T-helper 22 cell (primary cell): ENCODE results near the gene CD82.
"Not testable (repeated sequence)": the region's sequence is repeated elsewhere in the genome, so short reads cannot be mapped to it uniquely, and the experiment has no call there.

Experiments used
- DNase-seq: peaks from one replicate; pipeline ENCODE4 v3.0.0-alpha.2; 2020; ENCODE audit warnings: low read depth

Gene CD82

DNA sequence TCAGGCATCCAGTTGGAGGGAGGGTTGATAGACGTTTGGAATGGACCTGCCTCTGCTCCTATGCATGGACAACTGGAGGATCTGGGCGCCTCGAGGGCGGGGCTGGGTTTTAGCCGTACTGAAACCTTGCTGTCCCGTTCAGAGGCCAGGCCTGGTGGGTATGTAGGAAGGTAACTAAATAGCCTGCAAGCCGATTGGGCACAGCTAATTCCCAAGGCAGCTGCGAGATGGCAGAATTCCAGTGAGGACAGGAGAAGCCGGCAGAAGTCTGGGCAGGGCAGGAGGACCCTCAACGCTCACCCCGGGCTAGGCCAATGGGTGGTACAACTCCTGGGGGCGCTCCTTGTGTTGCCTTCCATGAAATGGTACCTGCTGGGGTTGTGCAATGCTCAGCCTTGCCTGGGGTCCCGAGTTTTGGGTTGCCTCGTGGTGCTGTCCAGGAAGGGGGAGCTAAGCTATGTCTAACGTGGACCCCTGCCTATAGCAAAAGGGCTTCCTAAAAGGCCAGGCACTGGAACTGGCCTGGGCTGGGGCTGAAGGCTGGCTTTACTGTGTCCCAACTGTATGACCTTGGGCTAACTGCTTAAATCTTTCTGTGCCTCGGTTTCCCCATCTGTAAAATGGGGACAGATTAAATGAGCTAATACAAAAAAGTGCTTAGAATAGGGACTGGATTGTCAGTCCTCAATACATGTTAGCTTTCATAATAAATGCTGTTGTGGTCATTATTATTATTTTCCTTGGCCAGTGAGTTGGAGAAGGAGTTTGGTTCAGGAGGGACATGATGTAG, 30.1 kb upstream of the CD82 start:
- DNase-seq, result no peak

- no peak for DNase-seq
Measured at GRCh38 chr11:44536788-44537516, 28.5 kb upstream of the CD82 start.

DNA sequence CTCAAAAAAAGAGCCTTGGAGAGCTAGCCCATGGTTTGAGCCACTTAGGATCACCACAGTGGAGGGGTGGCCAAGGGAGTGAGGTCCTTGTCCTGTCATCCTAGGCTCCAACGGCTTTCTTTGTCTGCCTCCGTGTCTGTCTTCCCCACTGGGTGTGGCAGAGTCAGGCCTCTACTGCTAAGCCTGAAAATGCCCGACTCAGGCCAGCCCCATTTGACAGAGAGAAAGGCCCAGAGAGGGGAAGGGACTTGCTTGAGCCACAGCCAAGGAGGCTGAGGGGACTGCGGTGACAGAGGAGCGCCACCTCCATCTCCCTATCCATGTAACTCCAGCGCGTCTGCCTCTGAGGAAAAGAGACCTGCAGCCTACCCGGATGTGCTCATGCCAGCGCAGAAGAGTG, 27.8 kb upstream of the CD82 start:
- no peak for DNase-seq

DNA sequence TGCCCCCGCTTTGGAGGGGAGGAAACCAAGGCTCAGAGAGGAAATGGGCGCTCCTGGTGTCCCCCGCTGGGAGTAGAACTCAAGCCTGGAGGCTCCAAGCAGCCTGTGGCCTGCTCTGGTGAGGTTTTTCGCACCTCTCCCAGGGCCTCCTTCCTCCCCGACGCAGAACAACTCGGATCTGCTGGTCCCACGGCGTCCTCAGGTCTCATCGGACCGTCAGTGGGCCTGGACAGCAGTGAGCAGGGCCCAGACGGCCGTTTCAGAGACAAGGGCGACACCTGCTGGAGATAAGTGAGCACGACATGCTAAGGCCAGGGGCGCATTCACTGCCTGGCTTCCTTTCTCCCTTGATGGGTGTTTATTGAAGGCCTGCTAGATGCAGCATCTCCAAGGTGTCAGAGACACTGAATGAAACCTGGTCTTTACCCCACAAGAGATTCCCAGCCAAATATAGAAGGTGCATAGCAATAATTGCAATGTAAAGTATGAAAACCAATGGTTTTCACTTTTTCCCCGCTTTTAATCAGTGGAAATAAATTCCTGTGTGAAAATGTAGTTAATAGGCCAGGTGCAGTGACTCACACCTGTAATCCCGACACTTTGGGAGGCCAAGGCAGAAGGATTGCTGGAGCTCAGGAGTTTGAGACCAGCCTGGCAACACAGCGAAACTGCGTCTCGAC, 26.9 kb upstream of the CD82 start:
- peak; percentile 22 for DNase-seq

DNA sequence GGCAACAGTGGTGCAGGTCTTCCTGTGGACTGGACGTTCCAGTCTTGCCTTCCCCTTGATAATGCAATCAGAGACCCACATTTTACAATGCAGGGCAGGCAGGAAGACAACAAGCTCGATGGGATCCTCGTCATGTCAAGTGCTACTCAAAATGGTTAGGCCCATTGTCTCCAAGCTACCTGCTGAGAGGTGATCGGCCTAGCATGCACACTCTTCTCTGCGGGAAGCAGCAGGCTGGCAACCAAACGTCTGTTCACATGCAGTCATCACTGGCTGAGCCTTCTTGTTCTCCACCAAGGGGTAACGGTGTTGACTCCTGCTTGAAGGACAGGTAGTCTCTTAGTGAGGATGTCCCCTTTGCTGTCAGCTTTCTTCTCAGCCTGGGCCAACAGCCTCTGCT, 25.5 kb upstream of the CD82 start:
- no peak for DNase-seq

DNA sequence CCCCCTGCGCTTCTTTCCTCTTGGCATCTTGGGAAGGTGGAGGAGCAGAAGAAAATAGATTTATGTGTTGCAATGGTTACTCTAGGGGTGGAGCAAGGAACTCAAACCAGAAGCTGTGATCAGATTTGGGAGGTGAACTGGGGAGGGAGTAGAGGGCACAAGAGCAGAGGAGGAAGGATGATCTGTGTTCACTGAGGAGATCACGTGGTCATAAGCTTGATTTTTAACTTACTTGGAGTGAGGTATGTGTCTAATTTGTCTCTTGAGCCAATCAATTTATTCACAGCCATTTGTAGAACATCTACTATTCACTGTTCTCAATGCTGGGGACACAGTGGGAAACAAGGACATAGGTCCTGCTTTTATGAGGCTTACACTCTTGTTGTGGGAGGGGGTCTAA, 24.8 kb upstream of the CD82 start:
- DNase-seq, result no peak

DNA sequence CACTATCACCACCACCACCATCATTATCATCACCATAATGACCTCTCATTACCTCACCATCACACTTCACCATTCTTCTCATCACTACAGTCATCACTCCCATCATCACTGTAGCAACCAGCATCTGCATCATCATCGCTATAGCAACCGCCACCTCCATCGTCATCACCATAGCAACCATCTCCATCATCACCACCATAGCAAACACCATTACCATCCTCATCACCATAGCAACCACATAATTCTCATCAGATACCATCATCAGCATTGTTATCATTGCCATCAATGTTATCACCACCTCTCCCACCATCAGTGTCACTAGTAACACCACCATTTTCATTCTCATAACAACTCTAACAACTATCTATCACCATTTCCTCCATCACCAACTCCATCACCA, 23.1 kb upstream of the CD82 start:
- DNase-seq, result no peak

DNA sequence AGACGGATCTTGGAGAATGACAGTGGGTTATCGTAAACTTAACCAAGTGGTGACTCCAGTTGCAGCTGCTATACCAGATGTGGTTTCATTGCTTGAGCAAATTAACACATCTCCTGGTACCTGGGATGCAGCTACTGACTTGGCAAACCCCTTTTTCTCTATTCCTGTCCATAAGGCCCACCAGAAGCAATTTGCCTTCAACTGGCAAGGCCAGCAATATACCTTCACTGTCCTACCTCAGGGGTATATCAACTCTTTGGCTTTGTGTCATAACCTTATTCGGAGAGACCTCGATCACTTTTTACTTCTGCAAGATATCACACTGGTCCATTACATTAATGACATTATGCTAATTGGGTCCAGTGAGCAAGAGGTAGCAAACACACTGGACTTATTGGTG, 18.5 kb upstream of the CD82 start:
- not testable (repeated sequence) for DNase-seq

- not testable (repeated sequence) for DNase-seq
Measured at GRCh38 chr11:44547534-44547933, 17.9 kb upstream of the CD82 start.

GRCh38 chr11:44548032-44548695, 17.3 kb upstream of the CD82 start:
- no peak for DNase-seq

DNA sequence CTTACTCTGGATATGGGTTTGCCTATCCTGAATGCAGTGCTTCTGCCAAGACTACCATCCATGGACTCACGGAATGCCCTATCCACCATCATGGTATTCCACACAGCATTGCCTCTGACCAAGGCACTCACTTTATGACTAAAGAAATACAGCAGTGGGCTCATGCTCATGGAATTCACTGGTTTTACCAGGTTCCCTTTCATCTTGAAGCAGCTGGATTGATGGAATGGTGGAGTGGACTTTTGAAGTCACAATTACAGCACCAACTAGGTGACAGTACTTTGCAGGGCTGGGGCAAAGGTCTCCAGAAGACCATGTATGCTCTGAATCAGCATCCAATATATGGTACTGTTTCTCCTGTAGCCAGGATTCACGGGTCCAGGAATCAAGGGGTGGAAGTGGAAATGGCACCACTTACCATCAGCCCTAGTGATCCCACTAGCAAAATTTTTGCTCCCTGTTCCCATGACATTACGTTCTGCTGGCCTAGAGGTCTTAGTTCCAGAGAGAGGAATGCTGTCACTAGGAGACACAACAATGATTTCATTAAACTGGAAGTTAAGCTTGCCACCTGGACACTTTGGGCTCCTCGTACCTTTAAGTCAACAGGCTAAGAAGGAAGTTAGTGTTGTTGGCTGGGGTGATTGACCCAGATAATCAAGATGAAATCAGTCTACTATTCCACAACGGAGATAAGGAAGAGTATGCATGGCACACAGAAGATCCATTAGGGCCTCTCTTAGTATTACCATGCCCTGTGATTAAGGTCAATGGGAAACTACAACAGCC, 16.3 kb upstream of the CD82 start:
- DNase-seq, result not testable (repeated sequence)

DNA sequence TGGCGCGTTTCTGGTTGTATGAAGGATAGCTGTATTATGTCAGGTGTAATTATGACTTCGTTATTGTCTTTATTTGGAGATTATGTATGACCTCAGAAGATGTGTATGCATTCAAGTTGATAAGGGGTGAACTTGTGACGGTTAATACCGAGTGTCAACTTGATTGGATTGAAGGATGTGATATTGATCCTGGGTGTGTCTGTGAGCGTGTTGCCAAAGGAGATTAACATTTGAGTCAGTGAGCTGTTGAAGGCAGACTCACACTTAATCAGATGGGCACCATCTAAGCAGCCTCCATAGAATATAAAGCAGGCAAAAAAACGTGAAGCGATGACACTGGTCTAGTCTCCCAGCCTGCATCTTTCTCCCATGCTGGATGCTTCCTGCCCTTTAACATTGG, 15.3 kb upstream of the CD82 start:
- no peak for DNase-seq

GRCh38 chr11:44551456-44552139, 13.9 kb upstream of the CD82 start:
- DNase-seq, result no peak

- no peak for DNase-seq
Measured at GRCh38 chr11:44555031-44555800, 10.2 kb upstream of the CD82 start.

DNA sequence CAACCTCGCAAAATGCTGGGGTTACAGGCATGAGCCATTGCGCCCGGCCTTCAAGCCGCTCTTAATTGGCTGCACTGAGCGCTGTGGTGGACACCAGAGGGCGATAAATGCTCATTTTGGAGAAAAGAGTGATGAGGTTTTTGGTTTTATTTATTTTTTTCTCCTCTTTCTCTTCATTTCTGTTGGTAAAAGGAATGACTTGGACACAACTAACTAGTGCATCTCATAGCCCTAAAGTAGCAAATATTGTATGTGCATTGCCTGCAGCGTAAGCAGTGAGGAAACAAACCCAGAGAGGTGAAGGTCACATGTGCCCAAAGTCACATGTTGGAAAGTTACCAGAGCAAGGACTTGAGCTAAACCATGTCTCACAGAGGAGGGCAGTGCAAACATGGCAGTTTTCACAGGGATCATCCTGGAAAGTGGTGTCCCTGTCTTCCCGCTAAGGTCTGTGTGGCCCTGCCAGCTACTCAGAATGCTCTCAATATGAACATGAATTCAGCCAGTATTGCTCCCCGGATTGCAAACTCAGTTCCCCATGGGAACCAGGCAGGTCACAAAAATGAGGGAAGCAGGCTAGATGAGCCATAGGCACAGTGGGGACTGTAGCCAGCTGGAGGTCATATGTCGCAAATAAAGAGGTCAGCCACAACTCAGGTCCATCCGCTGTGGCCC, 8.6 kb upstream of the CD82 start:
- DNase-seq, result peak; percentile 43

GRCh38 chr11:44557464-44557863, 8.0 kb upstream of the CD82 start:
- DNase-seq, result no peak

DNA sequence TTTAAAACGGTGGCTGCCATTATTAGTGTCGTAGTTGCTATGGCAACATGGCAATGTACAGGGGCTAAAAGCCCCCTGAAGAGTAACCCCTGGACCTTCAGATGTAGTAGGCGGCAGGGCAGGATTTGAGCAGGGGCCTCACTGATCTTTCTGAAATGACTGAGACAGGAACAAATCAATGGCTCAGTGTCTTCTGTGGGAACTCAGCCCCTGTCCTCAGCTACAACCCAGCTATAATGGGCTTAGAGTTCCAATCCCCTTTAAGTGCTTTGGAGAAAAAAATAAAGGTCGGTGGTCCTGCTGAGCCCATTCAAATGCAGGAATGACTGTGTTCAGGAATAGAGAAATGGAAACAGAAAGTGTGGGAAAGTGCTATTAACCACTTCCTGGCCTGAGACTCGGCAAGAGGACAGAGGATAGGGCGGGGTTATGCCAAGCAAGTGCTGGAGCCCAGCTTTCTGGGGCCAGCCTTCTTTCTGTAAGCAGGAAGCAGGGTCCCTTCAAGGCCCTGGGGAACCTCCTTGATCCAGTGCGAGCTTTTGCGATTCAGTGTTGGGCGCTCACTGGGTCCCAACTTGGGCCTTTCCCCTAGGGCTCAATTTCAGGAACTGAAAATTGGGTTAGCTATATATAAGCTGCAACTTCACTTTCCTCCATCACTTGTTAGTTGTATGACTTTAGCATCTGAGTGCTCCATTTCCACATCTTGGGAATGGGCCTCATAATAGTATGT, 6.1 kb upstream of the CD82 start:
- DNase-seq, result no peak

- DNase-seq, result not testable (repeated sequence)
Measured at GRCh38 chr11:44559940-44560300, 5.5 kb upstream of the CD82 start.

- DNase-seq, result no peak
Measured at GRCh38 chr11:44561275-44561805, 4.1 kb upstream of the CD82 start.
